ENCODE data around the gene NFYC. TPM values are rescaled to one million over a fixed set of nuclear protein-coding genes. Genes with fewer than 3 reads are reported as not detected.

Gene NFYC
- polyA plus RNA-seq (2013, experiment 1 of 2), result 44.5 TPM
- polyA plus RNA-seq (2013, experiment 2 of 2), result 43.1 TPM

GRCh38 chr1:40691538-40692428 is at the start of gene NFYC:
Gene NFYC, plus strand, starts transcription at chr1:40691704. Its CDS starts 47,140 bp downstream, at chr1:40738844.
- peak within 1 kb of the TSS; percentile 100 for H3K27ac ChIP-seq (ENCODE audit: low read depth, low read length)
- H3K4me1 ChIP-seq (ENCODE audit: insufficient read depth, low read length), result peaks cover 30% of the 10 kb centered on the region
- peaks cover 9% of the 10 kb centered on the region for H3K36me3 ChIP-seq (ENCODE audit: insufficient read depth, low read length)
- peak within 1 kb of the TSS; percentile 84 for H3K4me3 ChIP-seq (ENCODE audit: low read length)
- no peaks in the 10 kb centered on the region for H3K9me3 ChIP-seq (ENCODE audit: insufficient read depth, low read depth, low read length)
- no peaks in the 10 kb centered on the region for H3K27me3 ChIP-seq (ENCODE audit: insufficient read depth, low read length)
- peak within 1 kb of the TSS; percentile 100 for H3K9ac ChIP-seq (ENCODE audit: low read depth, low read length)
- under 1% methylated on average over 84 of the region's 84 CpGs for WGBS

GRCh38 chr1:40645118-40645680 is 46.3 kb upstream of the NFYC start:
- no peak overlapping the region for H3K27ac ChIP-seq (ENCODE audit: low read depth, low read length)
- no peaks in the 10 kb centered on the region; the same call in 1 of the 2 replicates for H3K27me3 ChIP-seq (ENCODE audit: insufficient read depth, low read length)
- 93% methylated on average over 5 of the region's 5 CpGs for WGBS
- no peak overlapping the region for H3K4me3 ChIP-seq (ENCODE audit: low read length)
- peaks cover 3% of the 10 kb centered on the region; the same call in 1 of the 2 replicates for H3K36me3 ChIP-seq (ENCODE audit: insufficient read depth, low read length)
- no peaks in the 10 kb centered on the region for H3K9me3 ChIP-seq (ENCODE audit: insufficient read depth, low read depth, low read length)
- H3K9ac ChIP-seq (ENCODE audit: low read depth, low read length), result no peak overlapping the region
- H3K4me1 ChIP-seq (ENCODE audit: insufficient read depth, low read length), result no peaks in the 10 kb centered on the region

- Histone ChIP-seq H3K4me1 (ENCODE audit: insufficient read depth, low read length) (no peaks in the 10 kb centered on the region), H3K9me3 (ENCODE audit: insufficient read depth, low read depth, low read length) (no peaks in the 10 kb centered on the region), H3K27ac (ENCODE audit: low read depth, low read length) (no peak overlapping the region), H3K36me3 (ENCODE audit: insufficient read depth, low read length) (no peaks in the 10 kb centered on the region), H3K9ac (ENCODE audit: low read depth, low read length) (no peak overlapping the region), H3K27me3 (ENCODE audit: insufficient read depth, low read length) (no peaks in the 10 kb centered on the region; the same call in 1 of the 2 replicates), H3K4me3 (ENCODE audit: low read length) (no peak overlapping the region)
- 76% methylated on average over 5 of the region's 5 CpGs for WGBS
These were observed 45.2 kb upstream of the NFYC start for GRCh38 chr1:40646315-40646714.

- H3K4me1 ChIP-seq (ENCODE audit: insufficient read depth, low read length), result peaks cover 4% of the 10 kb centered on the region; the same call in 1 of the 2 replicates
These were observed 43.3 kb upstream of the NFYC start for GRCh38 chr1:40648200-40648599.

GRCh38 chr1:40648928-40649591 is 42.4 kb upstream of the NFYC start:
- H3K36me3 ChIP-seq (ENCODE audit: insufficient read depth, low read length), result no peaks in the 10 kb centered on the region
- H3K9ac ChIP-seq (ENCODE audit: low read depth, low read length), result no peak overlapping the region
- peaks cover 10% of the 10 kb centered on the region for H3K4me1 ChIP-seq (ENCODE audit: insufficient read depth, low read length)
- no peaks in the 10 kb centered on the region; the same call in 1 of the 2 replicates for H3K27me3 ChIP-seq (ENCODE audit: insufficient read depth, low read length)
- no peak overlapping the region for H3K4me3 ChIP-seq (ENCODE audit: low read length)
- H3K27ac ChIP-seq (ENCODE audit: low read depth, low read length), result no peak overlapping the region
- 90% methylated on average over 15 of the region's 15 CpGs for WGBS
- no peaks in the 10 kb centered on the region for H3K9me3 ChIP-seq (ENCODE audit: insufficient read depth, low read depth, low read length)

More at GRCh38 chr1:40648200-40648599, 43.3 kb upstream of the NFYC start:
- no peaks in the 10 kb centered on the region for H3K36me3 ChIP-seq (ENCODE audit: insufficient read depth, low read length)
- H3K9me3 ChIP-seq (ENCODE audit: insufficient read depth, low read depth, low read length), result no peaks in the 10 kb centered on the region
- no peak overlapping the region for H3K9ac ChIP-seq (ENCODE audit: low read depth, low read length)
- H3K27ac ChIP-seq (ENCODE audit: low read depth, low read length), result no peak overlapping the region
- WGBS, result 95% methylated on average over 2 of the region's 3 CpGs
- H3K4me3 ChIP-seq (ENCODE audit: low read length), result no peak overlapping the region
- H3K27me3 ChIP-seq (ENCODE audit: insufficient read depth, low read length), result no peaks in the 10 kb centered on the region; the same call in 1 of the 2 replicates

- Histone ChIP-seq H3K27me3 (ENCODE audit: insufficient read depth, low read length) (no peaks in the 10 kb centered on the region; the same call in 1 of the 2 replicates), H3K4me3 (ENCODE audit: low read length) (no peak overlapping the region), H3K36me3 (ENCODE audit: insufficient read depth, low read length) (no peaks in the 10 kb centered on the region), H3K27ac (ENCODE audit: low read depth, low read length) (no peak overlapping the region), H3K4me1 (ENCODE audit: insufficient read depth, low read length) (peaks cover 14% of the 10 kb centered on the region), H3K9ac (ENCODE audit: low read depth, low read length) (no peak overlapping the region), H3K9me3 (ENCODE audit: insufficient read depth, low read depth, low read length) (no peaks in the 10 kb centered on the region)
- 67% methylated on average over 1 of the region's 5 CpGs for WGBS
These were observed 41.9 kb upstream of the NFYC start for GRCh38 chr1:40649592-40649930.

- H3K4me3 ChIP-seq (ENCODE audit: low read length), result no peak overlapping the region
- no peaks in the 10 kb centered on the region; the same call in 1 of the 2 replicates for H3K27me3 ChIP-seq (ENCODE audit: insufficient read depth, low read length)
- no peak overlapping the region for H3K27ac ChIP-seq (ENCODE audit: low read depth, low read length)
- H3K4me1 ChIP-seq (ENCODE audit: insufficient read depth, low read length), result peaks cover 19% of the 10 kb centered on the region
- H3K9me3 ChIP-seq (ENCODE audit: insufficient read depth, low read depth, low read length), result no peaks in the 10 kb centered on the region
- WGBS, result 38% methylated on average over 4 of the region's 4 CpGs
- no peak overlapping the region for H3K9ac ChIP-seq (ENCODE audit: low read depth, low read length)
- H3K36me3 ChIP-seq (ENCODE audit: insufficient read depth, low read length), result no peaks in the 10 kb centered on the region
These were observed 41.4 kb upstream of the NFYC start for GRCh38 chr1:40650075-40650474.

- Histone ChIP-seq H3K27ac (ENCODE audit: low read depth, low read length) (no peak overlapping the region), H3K36me3 (ENCODE audit: insufficient read depth, low read length) (no peaks in the 10 kb centered on the region), H3K27me3 (ENCODE audit: insufficient read depth, low read length) (no peaks in the 10 kb centered on the region), H3K4me1 (ENCODE audit: insufficient read depth, low read length) (peaks cover 20% of the 10 kb centered on the region), H3K9me3 (ENCODE audit: insufficient read depth, low read depth, low read length) (no peaks in the 10 kb centered on the region), H3K4me3 (ENCODE audit: low read length) (no peak overlapping the region), H3K9ac (ENCODE audit: low read depth, low read length) (no peak overlapping the region)
- 90% methylated on average over 17 of the region's 17 CpGs for WGBS
These were observed 40.2 kb upstream of the NFYC start for GRCh38 chr1:40651138-40651857.

- Histone ChIP-seq H3K4me1 (ENCODE audit: insufficient read depth, low read length) (peaks cover 20% of the 10 kb centered on the region), H3K27me3 (ENCODE audit: insufficient read depth, low read length) (no peaks in the 10 kb centered on the region), H3K4me3 (ENCODE audit: low read length) (no peak overlapping the region), H3K9ac (ENCODE audit: low read depth, low read length) (no peak overlapping the region), H3K36me3 (ENCODE audit: insufficient read depth, low read length) (no peaks in the 10 kb centered on the region), H3K9me3 (ENCODE audit: insufficient read depth, low read depth, low read length) (no peaks in the 10 kb centered on the region), H3K27ac (ENCODE audit: low read depth, low read length) (no peak overlapping the region)
- 87% methylated on average over 5 of the region's 5 CpGs for WGBS
These were observed 39.0 kb upstream of the NFYC start for GRCh38 chr1:40652468-40652867.

- Histone ChIP-seq H3K4me1 (ENCODE audit: insufficient read depth, low read length) (peaks cover 20% of the 10 kb centered on the region), H3K9me3 (ENCODE audit: insufficient read depth, low read depth, low read length) (no peaks in the 10 kb centered on the region), H3K9ac (ENCODE audit: low read depth, low read length) (no peak overlapping the region), H3K27me3 (ENCODE audit: insufficient read depth, low read length) (no peaks in the 10 kb centered on the region), H3K4me3 (ENCODE audit: low read length) (no peak overlapping the region), H3K36me3 (ENCODE audit: insufficient read depth, low read length) (no peaks in the 10 kb centered on the region), H3K27ac (ENCODE audit: low read depth, low read length) (no peak overlapping the region)
- WGBS, result 93% methylated on average over 4 of the region's 4 CpGs
These were observed 38.5 kb upstream of the NFYC start for GRCh38 chr1:40652979-40653378.

All from HUES64 (cell line).